MCF 10A (cell line): ENCODE measurements around the gene NGB. TPM values are rescaled to one million over a fixed set of nuclear protein-coding genes. Genes with fewer than 3 reads are reported as not detected.

Experiments
- BruUV-seq: library from RNA; stranded (reverse); fragments of 400-500 nt; replicated peaks from 2 replicates; lab custom pipeline; 2021; lab: Mats Ljungman, UMichigan
- CTCF ChIA-PET: fragments of 300-600 bp; sonication (Branson Sonifier 250); formaldehyde crosslinking; extraction: SDS; loops from one replicate; lab custom pipeline; 2021; ENCODE audit warnings: antibody characterized with exemption, inconsistent platforms; lab: Yijun Ruan, JAX
- POLR2A ChIA-PET: fragments of 300-600, 350-650 bp; sonication (Branson Sonifier 250); formaldehyde crosslinking; extraction: SDS; loops from one replicate; lab custom pipeline; 2020; ENCODE audit warnings: antibody characterized with exemption, inconsistent platforms; lab: Yijun Ruan, JAX
- DNase-seq: peaks from one replicate; pipeline ENCODE4 v3.0.0-alpha.2; 2018; ENCODE audit not compliant: unreplicated experiment
- H3K27ac Mint-ChIP-seq: one replicate; pipeline ENCODE4 v1.8.0; 2022; ENCODE audit warnings: mild to moderate bottlenecking, low read depth, mixed read lengths; ENCODE audit not compliant: unreplicated experiment
- H3K27me3 Mint-ChIP-seq: one replicate; pipeline ENCODE4 v1.8.0; 2022; ENCODE audit warnings: mixed read lengths; ENCODE audit not compliant: insufficient read depth, unreplicated experiment
- H3K36me3 Mint-ChIP-seq: one replicate; pipeline ENCODE4 v1.8.0; 2022; ENCODE audit warnings: mild to moderate bottlenecking, moderate library complexity, mixed read lengths; ENCODE audit not compliant: insufficient read depth, unreplicated experiment
- H3K4me1 Mint-ChIP-seq: one replicate; pipeline ENCODE4 v1.8.0; 2022; ENCODE audit warnings: mixed read lengths; ENCODE audit not compliant: insufficient read depth, unreplicated experiment
- H3K4me3 Mint-ChIP-seq: one replicate; pipeline ENCODE4 v1.8.0; 2022; ENCODE audit warnings: mild to moderate bottlenecking, moderate library complexity, mixed read lengths; ENCODE audit not compliant: unreplicated experiment
- H3K9me3 Mint-ChIP-seq: one replicate; pipeline ENCODE4 v1.8.0; 2022; ENCODE audit warnings: mixed read lengths; ENCODE audit not compliant: unreplicated experiment
- CTCF ChIP-seq: fragments of 200-600 bp; IDR thresholded peaks from one replicate; pipeline ENCODE4 v1.8.0; 2022; ENCODE audit warnings: antibody characterized with exemption, mild to moderate bottlenecking; ENCODE audit not compliant: unreplicated experiment
- intact Hi-C: fragments of 100-400 bp; cut with micrococcal nuclease; formaldehyde crosslinking; loops from 2 replicates; pipeline ENCODE4 v1.14.1; 2022
- total RNA-seq: library from RNA; stranded (reverse); gene quantifications from 2 replicates; pipeline ENCODE4 v1.2.3, GENCODE V29; 2022

NGB gene
- total RNA-seq, 1 experiment from 2014 or later: not detected

GRCh38 chr14:77240336-77240915 is 30.6 kb downstream of the NGB start:
- ChIA-PET POLR2A (interaction anchor here (1.2 kb wide), 1 partner anchor 10 kb away, joined by 4 read pairs; no protein-coding TSS in a partner anchor), CTCF (interaction anchor here (0.6 to 1.5 kb wide), 5 partner anchors 56 to 455 kb away, joined by 3 to 5 read pairs (median 3); no protein-coding TSS in a partner anchor)
- no peak for TF ChIP-seq CTCF
- H3K27me3 Mint-ChIP-seq: no peaks in the 10 kb centered on the region
- H3K36me3 Mint-ChIP-seq: no peaks in the 10 kb centered on the region
- H3K27ac Mint-ChIP-seq: no peak overlapping the region
- no peak overlapping the region for H3K4me3 Mint-ChIP-seq
- H3K9me3 Mint-ChIP-seq: no peaks in the 10 kb centered on the region
- BruUV-seq: no TSS peak
- no peak for DNase-seq
- intact Hi-C loops: no loop called here
- H3K4me1 Mint-ChIP-seq: no peaks in the 10 kb centered on the region

GRCh38 chr14:77239412-77239811 is 31.6 kb downstream of the NGB start:
- Mint-ChIP-seq H3K4me3 (no peak overlapping the region), H3K27me3 (no peaks in the 10 kb centered on the region), H3K36me3 (no peaks in the 10 kb centered on the region), H3K4me1 (no peaks in the 10 kb centered on the region), H3K27ac (no peak overlapping the region), H3K9me3 (no peaks in the 10 kb centered on the region)
- ChIA-PET POLR2A (interaction anchor here (1.2 kb wide), 1 partner anchor 11 kb away, joined by 4 read pairs; no protein-coding TSS in a partner anchor), CTCF (interaction anchor here (0.6 to 1.9 kb wide), 3 partner anchors 55 to 143 kb away, joined by 4 to 6 read pairs (median 4); no protein-coding TSS in a partner anchor)
- intact Hi-C loops: no loop called here
- TF ChIP-seq CTCF: no peak
- BruUV-seq: no TSS peak
- DNase-seq: no peak

GRCh38 chr14:77238996-77239395 is 32.0 kb downstream of the NGB start:
- Mint-ChIP-seq H3K4me3 (no peak overlapping the region), H3K4me1 (no peaks in the 10 kb centered on the region), H3K27me3 (no peaks in the 10 kb centered on the region), H3K27ac (no peak overlapping the region), H3K36me3 (no peaks in the 10 kb centered on the region), H3K9me3 (no peaks in the 10 kb centered on the region)
- ChIA-PET CTCF (interaction anchor here (0.6 to 1.9 kb wide), 3 partner anchors 54 to 143 kb away, joined by 4 to 6 read pairs (median 4); no protein-coding TSS in a partner anchor), POLR2A (no interaction called here)
- TF ChIP-seq CTCF: no peak
- BruUV-seq: no TSS peak
- no peak for DNase-seq
- intact Hi-C loops: no loop called here

- Mint-ChIP-seq H3K27ac (no peak overlapping the region), H3K9me3 (no peaks in the 10 kb centered on the region), H3K36me3 (peaks cover 6% of the 10 kb centered on the region), H3K4me3 (no peak overlapping the region), H3K4me1 (no peaks in the 10 kb centered on the region), H3K27me3 (no peaks in the 10 kb centered on the region)
- DNase-seq: no peak
- TF ChIP-seq CTCF: no peak
- intact Hi-C loops: no loop called here
- BruUV-seq: no TSS peak
- ChIA-PET CTCF (interaction anchor here (0.7 to 1.9 kb wide), 3 partner anchors 25 to 86 kb away, joined by 4 to 6 read pairs (median 4); no protein-coding TSS in a partner anchor), POLR2A (no interaction called here)
Observed at GRCh38 chr14:77238356-77238755, 32.6 kb downstream of the NGB start.
